ENCODE results near the gene B4GALT1. TPM values are rescaled to one million over a fixed set of nuclear protein-coding genes. Genes with fewer than 3 reads are reported as not detected.

Gene B4GALT1
- total RNA-seq, 1 experiment from 2014 or later: 19.1 TPM

DNA sequence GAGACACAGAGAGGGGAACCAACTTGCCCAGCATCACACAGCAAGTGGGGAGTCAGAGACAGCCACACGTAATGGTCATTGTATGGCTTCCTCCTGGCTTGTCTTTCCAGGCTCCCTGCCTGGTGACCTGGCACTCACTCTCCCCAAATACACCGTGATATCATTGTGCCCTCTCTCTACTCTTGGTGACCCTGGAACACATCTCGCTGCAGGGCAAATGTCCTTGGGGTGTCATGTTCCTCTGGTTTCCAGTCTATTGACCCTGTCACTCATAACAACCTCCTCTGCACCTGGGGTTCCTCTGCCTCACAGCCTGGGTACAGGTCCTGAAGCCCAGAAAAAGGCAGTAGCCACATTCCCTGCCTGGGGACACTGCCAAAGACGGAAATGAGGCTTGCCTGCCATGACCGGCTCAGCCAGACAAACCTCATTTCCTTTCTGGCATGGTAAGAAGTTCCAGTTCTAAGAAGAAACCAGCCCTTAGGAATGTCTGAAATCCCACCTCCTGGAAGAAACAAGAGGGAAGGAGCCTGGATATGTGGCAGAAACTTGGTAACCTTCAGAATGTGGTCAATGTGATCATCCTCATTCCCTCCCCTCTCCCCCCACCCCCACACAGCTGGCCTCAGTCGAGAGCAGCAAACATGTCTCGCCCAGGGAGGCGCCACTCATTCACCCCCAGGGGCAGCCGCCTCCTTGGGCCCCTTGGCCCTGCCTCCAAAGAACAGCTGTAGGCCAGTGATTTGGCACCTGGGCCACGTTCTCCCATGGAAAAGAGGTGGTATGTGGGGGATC is 60.1 kb downstream of the B4GALT1 start (continued):
- TF ChIP-seq, protein P1, sequence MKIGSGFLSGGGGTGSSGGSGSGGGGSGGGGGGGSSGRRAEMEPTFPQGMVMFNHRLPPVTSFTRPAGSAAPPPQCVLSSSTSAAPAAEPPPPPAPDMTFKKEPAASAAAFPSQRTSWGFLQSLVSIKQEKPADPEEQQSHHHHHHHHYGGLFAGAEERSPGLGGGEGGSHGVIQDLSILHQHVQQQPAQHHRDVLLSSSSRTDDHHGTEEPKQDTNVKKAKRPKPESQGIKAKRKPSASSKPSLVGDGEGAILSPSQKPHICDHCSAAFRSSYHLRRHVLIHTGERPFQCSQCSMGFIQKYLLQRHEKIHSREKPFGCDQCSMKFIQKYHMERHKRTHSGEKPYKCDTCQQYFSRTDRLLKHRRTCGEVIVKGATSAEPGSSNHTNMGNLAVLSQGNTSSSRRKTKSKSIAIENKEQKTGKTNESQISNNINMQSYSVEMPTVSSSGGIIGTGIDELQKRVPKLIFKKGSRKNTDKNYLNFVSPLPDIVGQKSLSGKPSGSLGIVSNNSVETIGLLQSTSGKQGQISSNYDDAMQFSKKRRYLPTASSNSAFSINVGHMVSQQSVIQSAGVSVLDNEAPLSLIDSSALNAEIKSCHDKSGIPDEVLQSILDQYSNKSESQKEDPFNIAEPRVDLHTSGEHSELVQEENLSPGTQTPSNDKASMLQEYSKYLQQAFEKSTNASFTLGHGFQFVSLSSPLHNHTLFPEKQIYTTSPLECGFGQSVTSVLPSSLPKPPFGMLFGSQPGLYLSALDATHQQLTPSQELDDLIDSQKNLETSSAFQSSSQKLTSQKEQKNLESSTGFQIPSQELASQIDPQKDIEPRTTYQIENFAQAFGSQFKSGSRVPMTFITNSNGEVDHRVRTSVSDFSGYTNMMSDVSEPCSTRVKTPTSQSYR (CRISPR knock-in tag; IDR thresholded peaks at IDR 0.05): no peak
- no peak for TF ChIP-seq ZNF232 (CRISPR knock-in tag; IDR thresholded peaks at IDR 0.05)

DNA sequence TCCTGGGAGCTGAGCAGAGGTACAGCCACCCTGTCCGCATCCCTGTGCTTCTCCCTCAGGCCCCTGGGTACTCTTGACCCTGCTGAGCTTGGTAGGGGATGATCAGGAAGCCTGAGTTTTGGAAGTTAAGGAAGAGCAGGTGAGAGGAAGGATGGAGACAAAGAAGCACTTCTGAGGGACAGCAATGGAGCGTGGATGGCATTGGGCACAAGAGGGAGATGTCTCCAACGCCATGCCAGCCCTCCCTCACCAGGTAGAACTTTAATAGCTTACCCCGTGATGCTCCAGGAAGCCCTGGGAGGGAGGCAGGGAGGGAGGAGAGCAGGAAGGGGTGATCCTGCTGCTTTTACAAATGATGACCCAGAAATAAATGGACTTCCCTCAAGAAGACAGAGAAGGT is 60.8 kb downstream of the B4GALT1 start:
- CTCF ChIA-PET: interaction anchor here (0.6 kb wide), 1 partner anchor 120 kb away, joined by 3 read pairs; no protein-coding TSS in a partner anchor
- ATAC-seq: no peak
- Mint-ChIP-seq H3K27ac (no peak overlapping the region), H3K27me3 (ENCODE audit: low read depth) (no peaks in the 10 kb centered on the region; the same call in 1 of the 2 replicates), H3K36me3 (no peaks in the 10 kb centered on the region), H3K9me3 (no peaks in the 10 kb centered on the region), H3K4me3 (no peak overlapping the region), H3K4me1 (peaks cover 27% of the 10 kb centered on the region)
- POLR2A ChIA-PET: no interaction called here
- no peak for DNase-seq (ENCODE audit: low spot score)
- TF ChIP-seq SOX15 (CRISPR knock-in tag; IDR thresholded peaks at IDR 0.05) (no peak), JAZF1 (CRISPR knock-in tag; IDR thresholded peaks at IDR 0.05) (no peak), NFE2L1 (CRISPR knock-in tag; IDR thresholded peaks at IDR 0.05) (no peak), NR3C1 (CRISPR knock-in tag; conservative IDR thresholded peaks at IDR 0.05; ENCODE audit: low read depth) (no peak), ELF4 (CRISPR knock-in tag; IDR thresholded peaks at IDR 0.05; ENCODE audit: low read depth) (no peak), ETV6 (CRISPR knock-in tag; IDR thresholded peaks at IDR 0.05) (no peak)
- TF ChIP-seq, protein P1 (CRISPR knock-in tag; IDR thresholded peaks at IDR 0.05): no peak
- TF ChIP-seq, protein P2, sequence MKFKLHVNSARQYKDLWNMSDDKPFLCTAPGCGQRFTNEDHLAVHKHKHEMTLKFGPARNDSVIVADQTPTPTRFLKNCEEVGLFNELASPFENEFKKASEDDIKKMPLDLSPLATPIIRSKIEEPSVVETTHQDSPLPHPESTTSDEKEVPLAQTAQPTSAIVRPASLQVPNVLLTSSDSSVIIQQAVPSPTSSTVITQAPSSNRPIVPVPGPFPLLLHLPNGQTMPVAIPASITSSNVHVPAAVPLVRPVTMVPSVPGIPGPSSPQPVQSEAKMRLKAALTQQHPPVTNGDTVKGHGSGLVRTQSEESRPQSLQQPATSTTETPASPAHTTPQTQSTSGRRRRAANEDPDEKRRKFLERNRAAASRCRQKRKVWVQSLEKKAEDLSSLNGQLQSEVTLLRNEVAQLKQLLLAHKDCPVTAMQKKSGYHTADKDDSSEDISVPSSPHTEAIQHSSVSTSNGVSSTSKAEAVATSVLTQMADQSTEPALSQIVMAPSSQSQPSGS (CRISPR knock-in tag; IDR thresholded peaks at IDR 0.05; ENCODE audit: borderline replicate concordance, low read depth): no peak
- TF ChIP-seq, protein P3, sequence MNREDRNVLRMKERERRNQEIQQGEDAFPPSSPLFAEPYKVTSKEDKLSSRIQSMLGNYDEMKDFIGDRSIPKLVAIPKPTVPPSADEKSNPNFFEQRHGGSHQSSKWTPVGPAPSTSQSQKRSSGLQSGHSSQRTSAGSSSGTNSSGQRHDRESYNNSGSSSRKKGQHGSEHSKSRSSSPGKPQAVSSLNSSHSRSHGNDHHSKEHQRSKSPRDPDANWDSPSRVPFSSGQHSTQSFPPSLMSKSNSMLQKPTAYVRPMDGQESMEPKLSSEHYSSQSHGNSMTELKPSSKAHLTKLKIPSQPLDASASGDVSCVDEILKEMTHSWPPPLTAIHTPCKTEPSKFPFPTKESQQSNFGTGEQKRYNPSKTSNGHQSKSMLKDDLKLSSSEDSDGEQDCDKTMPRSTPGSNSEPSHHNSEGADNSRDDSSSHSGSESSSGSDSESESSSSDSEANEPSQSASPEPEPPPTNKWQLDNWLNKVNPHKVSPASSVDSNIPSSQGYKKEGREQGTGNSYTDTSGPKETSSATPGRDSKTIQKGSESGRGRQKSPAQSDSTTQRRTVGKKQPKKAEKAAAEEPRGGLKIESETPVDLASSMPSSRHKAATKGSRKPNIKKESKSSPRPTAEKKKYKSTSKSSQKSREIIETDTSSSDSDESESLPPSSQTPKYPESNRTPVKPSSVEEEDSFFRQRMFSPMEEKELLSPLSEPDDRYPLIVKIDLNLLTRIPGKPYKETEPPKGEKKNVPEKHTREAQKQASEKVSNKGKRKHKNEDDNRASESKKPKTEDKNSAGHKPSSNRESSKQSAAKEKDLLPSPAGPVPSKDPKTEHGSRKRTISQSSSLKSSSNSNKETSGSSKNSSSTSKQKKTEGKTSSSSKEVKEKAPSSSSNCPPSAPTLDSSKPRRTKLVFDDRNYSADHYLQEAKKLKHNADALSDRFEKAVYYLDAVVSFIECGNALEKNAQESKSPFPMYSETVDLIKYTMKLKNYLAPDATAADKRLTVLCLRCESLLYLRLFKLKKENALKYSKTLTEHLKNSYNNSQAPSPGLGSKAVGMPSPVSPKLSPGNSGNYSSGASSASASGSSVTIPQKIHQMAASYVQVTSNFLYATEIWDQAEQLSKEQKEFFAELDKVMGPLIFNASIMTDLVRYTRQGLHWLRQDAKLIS (CRISPR knock-in tag; IDR thresholded peaks at IDR 0.05; ENCODE audit: borderline replicate concordance): no peak
- TF ChIP-seq, protein P4, sequence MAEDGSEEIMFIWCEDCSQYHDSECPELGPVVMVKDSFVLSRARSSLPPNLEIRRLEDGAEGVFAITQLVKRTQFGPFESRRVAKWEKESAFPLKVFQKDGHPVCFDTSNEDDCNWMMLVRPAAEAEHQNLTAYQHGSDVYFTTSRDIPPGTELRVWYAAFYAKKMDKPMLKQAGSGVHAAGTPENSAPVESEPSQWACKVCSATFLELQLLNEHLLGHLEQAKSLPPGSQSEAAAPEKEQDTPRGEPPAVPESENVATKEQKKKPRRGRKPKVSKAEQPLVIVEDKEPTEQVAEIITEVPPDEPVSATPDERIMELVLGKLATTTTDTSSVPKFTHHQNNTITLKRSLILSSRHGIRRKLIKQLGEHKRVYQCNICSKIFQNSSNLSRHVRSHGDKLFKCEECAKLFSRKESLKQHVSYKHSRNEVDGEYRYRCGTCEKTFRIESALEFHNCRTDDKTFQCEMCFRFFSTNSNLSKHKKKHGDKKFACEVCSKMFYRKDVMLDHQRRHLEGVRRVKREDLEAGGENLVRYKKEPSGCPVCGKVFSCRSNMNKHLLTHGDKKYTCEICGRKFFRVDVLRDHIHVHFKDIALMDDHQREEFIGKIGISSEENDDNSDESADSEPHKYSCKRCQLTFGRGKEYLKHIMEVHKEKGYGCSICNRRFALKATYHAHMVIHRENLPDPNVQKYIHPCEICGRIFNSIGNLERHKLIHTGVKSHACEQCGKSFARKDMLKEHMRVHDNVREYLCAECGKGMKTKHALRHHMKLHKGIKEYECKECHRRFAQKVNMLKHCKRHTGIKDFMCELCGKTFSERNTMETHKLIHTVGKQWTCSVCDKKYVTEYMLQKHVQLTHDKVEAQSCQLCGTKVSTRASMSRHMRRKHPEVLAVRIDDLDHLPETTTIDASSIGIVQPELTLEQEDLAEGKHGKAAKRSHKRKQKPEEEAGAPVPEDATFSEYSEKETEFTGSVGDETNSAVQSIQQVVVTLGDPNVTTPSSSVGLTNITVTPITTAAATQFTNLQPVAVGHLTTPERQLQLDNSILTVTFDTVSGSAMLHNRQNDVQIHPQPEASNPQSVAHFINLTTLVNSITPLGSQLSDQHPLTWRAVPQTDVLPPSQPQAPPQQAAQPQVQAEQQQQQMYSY (CRISPR knock-in tag; IDR thresholded peaks at IDR 0.05): no peak
- TF ChIP-seq, protein P5, sequence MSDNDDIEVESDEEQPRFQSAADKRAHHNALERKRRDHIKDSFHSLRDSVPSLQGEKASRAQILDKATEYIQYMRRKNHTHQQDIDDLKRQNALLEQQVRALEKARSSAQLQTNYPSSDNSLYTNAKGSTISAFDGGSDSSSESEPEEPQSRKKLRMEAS (CRISPR knock-in tag; IDR thresholded peaks at IDR 0.05): no peak

All from WTC11 (cell line).